HEK293 (cell line): Measurements from ENCODE around the gene ZNF648.
"Not testable (repeated sequence)": the region's sequence is repeated elsewhere in the genome, so short reads cannot be mapped to it uniquely, and the experiment has no call there.

Experiments used
- HOXC10 ChIP-seq: sonication (generic); formaldehyde crosslinking; IDR thresholded peaks from 2 replicates; pipeline ENCODE4 v1.8.1; 2023; ENCODE audit warnings: mild to moderate bottlenecking, missing genetic modification reagents
- KLF1 ChIP-seq: fragments of 450-650 bp; formaldehyde crosslinking; IDR thresholded peaks from 2 replicates; pipeline ENCODE4 v1.5.1; 2016; ENCODE audit warnings: missing biosample characterization, missing genetic modification characterization
- ZFP41 ChIP-seq: fragments of 450-650 bp; formaldehyde crosslinking; IDR thresholded peaks from 2 replicates; pipeline ENCODE4 v1.5.1; 2016; ENCODE audit warnings: missing biosample characterization, missing genetic modification characterization, borderline replicate concordance
- ZNF223 ChIP-seq: fragments of 450-650 bp; formaldehyde crosslinking; IDR thresholded peaks from 2 replicates; pipeline ENCODE4 v1.5.1; 2016; ENCODE audit warnings: missing biosample characterization, missing genetic modification characterization
- ZNF660 ChIP-seq: fragments of 450-650 bp; IDR thresholded peaks from 2 replicates; pipeline ENCODE4 v1.5.1; 2018; ENCODE audit warnings: missing biosample characterization, mild to moderate bottlenecking, missing genetic modification characterization
- ZNF747 ChIP-seq: fragments of 450-650 bp; formaldehyde crosslinking; IDR thresholded peaks from 2 replicates; pipeline ENCODE4 v1.5.1; 2016; ENCODE audit warnings: missing biosample characterization, missing genetic modification characterization
- TF ChIP-seq, protein P1 (sequence below): fragments of 450-650 bp; formaldehyde crosslinking; IDR thresholded peaks from 2 replicates; pipeline ENCODE4 v1.5.1; 2016; ENCODE audit warnings: missing biosample characterization, missing genetic modification characterization
- TF ChIP-seq, protein P2 (sequence below): fragments of 450-650 bp; formaldehyde crosslinking; IDR thresholded peaks from 2 replicates; pipeline ENCODE4 v1.5.1; 2016; ENCODE audit warnings: missing biosample characterization, missing genetic modification characterization, low read depth
- TF ChIP-seq, protein P3 (sequence below): fragments of 450-650 bp; formaldehyde crosslinking; IDR thresholded peaks from 2 replicates; pipeline ENCODE4 v1.5.1; 2016; ENCODE audit warnings: missing biosample characterization, missing genetic modification characterization
- TF ChIP-seq, protein P4 (sequence below): fragments of 450-650 bp; formaldehyde crosslinking; IDR thresholded peaks from 2 replicates; pipeline ENCODE4 v1.5.1; 2017; ENCODE audit warnings: missing biosample characterization, missing genetic modification characterization

DNA sequence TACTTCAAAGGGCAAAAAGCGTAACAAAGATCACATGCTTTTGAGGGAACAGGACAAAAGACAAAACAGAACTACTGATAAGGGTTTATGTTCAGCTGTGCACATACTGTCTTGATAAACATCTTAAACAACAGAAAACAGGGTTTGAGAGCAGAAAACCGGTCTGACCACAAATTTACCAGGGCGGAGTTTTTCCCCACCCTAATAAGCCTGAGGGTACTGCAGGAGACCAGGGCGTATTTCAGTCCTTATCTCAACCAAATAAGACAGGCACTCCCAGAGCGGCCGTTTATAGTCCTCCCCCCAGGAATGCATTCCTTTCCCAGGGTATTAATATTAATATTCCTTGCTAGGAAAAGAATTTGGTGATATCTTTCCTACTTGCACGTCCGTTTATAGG, 16.0 kb downstream of the ZNF648 start:
- TF ChIP-seq, protein P1, sequence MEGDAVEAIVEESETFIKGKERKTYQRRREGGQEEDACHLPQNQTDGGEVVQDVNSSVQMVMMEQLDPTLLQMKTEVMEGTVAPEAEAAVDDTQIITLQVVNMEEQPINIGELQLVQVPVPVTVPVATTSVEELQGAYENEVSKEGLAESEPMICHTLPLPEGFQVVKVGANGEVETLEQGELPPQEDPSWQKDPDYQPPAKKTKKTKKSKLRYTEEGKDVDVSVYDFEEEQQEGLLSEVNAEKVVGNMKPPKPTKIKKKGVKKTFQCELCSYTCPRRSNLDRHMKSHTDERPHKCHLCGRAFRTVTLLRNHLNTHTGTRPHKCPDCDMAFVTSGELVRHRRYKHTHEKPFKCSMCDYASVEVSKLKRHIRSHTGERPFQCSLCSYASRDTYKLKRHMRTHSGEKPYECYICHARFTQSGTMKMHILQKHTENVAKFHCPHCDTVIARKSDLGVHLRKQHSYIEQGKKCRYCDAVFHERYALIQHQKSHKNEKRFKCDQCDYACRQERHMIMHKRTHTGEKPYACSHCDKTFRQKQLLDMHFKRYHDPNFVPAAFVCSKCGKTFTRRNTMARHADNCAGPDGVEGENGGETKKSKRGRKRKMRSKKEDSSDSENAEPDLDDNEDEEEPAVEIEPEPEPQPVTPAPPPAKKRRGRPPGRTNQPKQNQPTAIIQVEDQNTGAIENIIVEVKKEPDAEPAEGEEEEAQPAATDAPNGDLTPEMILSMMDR, result not testable (repeated sequence)
- TF ChIP-seq, protein P2, sequence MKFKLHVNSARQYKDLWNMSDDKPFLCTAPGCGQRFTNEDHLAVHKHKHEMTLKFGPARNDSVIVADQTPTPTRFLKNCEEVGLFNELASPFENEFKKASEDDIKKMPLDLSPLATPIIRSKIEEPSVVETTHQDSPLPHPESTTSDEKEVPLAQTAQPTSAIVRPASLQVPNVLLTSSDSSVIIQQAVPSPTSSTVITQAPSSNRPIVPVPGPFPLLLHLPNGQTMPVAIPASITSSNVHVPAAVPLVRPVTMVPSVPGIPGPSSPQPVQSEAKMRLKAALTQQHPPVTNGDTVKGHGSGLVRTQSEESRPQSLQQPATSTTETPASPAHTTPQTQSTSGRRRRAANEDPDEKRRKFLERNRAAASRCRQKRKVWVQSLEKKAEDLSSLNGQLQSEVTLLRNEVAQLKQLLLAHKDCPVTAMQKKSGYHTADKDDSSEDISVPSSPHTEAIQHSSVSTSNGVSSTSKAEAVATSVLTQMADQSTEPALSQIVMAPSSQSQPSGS, result not testable (repeated sequence)
- not testable (repeated sequence) for TF ChIP-seq ZNF223; ZFP41 (tag by site-specific recombination); ZNF747; ZNF660 (tag by site-specific recombination); KLF1 (tag by site-specific recombination); HOXC10
- TF ChIP-seq, protein P3, sequence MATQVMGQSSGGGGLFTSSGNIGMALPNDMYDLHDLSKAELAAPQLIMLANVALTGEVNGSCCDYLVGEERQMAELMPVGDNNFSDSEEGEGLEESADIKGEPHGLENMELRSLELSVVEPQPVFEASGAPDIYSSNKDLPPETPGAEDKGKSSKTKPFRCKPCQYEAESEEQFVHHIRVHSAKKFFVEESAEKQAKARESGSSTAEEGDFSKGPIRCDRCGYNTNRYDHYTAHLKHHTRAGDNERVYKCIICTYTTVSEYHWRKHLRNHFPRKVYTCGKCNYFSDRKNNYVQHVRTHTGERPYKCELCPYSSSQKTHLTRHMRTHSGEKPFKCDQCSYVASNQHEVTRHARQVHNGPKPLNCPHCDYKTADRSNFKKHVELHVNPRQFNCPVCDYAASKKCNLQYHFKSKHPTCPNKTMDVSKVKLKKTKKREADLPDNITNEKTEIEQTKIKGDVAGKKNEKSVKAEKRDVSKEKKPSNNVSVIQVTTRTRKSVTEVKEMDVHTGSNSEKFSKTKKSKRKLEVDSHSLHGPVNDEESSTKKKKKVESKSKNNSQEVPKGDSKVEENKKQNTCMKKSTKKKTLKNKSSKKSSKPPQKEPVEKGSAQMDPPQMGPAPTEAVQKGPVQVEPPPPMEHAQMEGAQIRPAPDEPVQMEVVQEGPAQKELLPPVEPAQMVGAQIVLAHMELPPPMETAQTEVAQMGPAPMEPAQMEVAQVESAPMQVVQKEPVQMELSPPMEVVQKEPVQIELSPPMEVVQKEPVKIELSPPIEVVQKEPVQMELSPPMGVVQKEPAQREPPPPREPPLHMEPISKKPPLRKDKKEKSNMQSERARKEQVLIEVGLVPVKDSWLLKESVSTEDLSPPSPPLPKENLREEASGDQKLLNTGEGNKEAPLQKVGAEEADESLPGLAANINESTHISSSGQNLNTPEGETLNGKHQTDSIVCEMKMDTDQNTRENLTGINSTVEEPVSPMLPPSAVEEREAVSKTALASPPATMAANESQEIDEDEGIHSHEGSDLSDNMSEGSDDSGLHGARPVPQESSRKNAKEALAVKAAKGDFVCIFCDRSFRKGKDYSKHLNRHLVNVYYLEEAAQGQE, result not testable (repeated sequence)
- TF ChIP-seq, protein P4, sequence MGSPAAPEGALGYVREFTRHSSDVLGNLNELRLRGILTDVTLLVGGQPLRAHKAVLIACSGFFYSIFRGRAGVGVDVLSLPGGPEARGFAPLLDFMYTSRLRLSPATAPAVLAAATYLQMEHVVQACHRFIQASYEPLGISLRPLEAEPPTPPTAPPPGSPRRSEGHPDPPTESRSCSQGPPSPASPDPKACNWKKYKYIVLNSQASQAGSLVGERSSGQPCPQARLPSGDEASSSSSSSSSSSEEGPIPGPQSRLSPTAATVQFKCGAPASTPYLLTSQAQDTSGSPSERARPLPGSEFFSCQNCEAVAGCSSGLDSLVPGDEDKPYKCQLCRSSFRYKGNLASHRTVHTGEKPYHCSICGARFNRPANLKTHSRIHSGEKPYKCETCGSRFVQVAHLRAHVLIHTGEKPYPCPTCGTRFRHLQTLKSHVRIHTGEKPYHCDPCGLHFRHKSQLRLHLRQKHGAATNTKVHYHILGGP, result not testable (repeated sequence)
